Osteoblast (primary cell): ENCODE results near the gene CDS1. TPM values are rescaled to one million over a fixed set of nuclear protein-coding genes. Genes with fewer than 3 reads are reported as not detected.
A peak's percentile ranks its signal among the peaks of the same experiment; 100 is the strongest.

Experiments
- DNase-seq: peaks from one replicate; pipeline ENCODE4 v3.0.0; 2011; ENCODE audit warnings: low spot score, mixed read lengths; ENCODE audit not compliant: insufficient read length; ENCODE audit errors: missing footprints
- H2AFZ ChIP-seq: 2 replicates; pipeline ENCODE4 v1.6.0; 2011; ENCODE audit warnings: mild to moderate bottlenecking, low read length
- H3K27ac ChIP-seq: 2 replicates; pipeline ENCODE4 v1.5.1; 2011; ENCODE audit warnings: mild to moderate bottlenecking, low read depth, low read length, moderate library complexity
- H3K27me3 ChIP-seq: 2 replicates; pipeline ENCODE4 v1.6.0; 2012; ENCODE audit warnings: mild to moderate bottlenecking, control low read depth, inconsistent platforms, low read length, moderate library complexity; ENCODE audit not compliant: insufficient read depth
- H3K36me3 ChIP-seq: 2 replicates; pipeline ENCODE4 v1.5.1; 2011; ENCODE audit warnings: mild to moderate bottlenecking, low read length, control low read depth, moderate library complexity; ENCODE audit not compliant: insufficient read depth
- H3K4me1 ChIP-seq: 2 replicates; pipeline ENCODE4 v1.5.1; 2011; ENCODE audit warnings: mild to moderate bottlenecking, low read length, control low read depth, moderate library complexity; ENCODE audit not compliant: insufficient read depth
- H3K4me2 ChIP-seq: 2 replicates; pipeline ENCODE4 v1.6.0; 2011; ENCODE audit warnings: mild to moderate bottlenecking, low read length; ENCODE audit not compliant: insufficient read depth
- H3K4me3 ChIP-seq: fragments of 200-600 bp; sonication (generic); 3 replicates; pipeline ENCODE4 v1.5.1; 2012; ENCODE audit warnings: mild to moderate bottlenecking, low read length, inconsistent platforms; ENCODE audit not compliant: insufficient read depth
- H3K79me2 ChIP-seq: 2 replicates; pipeline ENCODE4 v1.6.0; 2012; ENCODE audit warnings: mild to moderate bottlenecking, low read length, control low read depth, inconsistent platforms; ENCODE audit not compliant: insufficient read depth
- H3K9me3 ChIP-seq: 2 replicates; pipeline ENCODE4 v1.5.1; 2011; ENCODE audit warnings: low read depth, low read length, control low read depth
- H4K20me1 ChIP-seq: 2 replicates; pipeline ENCODE4 v1.6.0; 2012; ENCODE audit warnings: mild to moderate bottlenecking, low read length, control low read depth; ENCODE audit not compliant: insufficient read depth
- total RNA-seq: library from RNA; depleted of rRNA; stranded (reverse); fragments of >200 nt; gene quantifications from 2 replicates; pipeline ENCODE4 v1.2.3, GENCODE V29; 2012
- TF ChIP-seq, protein P1 (sequence below): IDR thresholded peaks from 2 replicates; pipeline ENCODE4 v1.5.1; 2011; ENCODE audit warnings: mild to moderate bottlenecking, low read depth, low read length, moderate library complexity; ENCODE audit errors: extremely low read depth

Gene CDS1
- total RNA-seq, 1 donor: under 0.01 TPM

DNA sequence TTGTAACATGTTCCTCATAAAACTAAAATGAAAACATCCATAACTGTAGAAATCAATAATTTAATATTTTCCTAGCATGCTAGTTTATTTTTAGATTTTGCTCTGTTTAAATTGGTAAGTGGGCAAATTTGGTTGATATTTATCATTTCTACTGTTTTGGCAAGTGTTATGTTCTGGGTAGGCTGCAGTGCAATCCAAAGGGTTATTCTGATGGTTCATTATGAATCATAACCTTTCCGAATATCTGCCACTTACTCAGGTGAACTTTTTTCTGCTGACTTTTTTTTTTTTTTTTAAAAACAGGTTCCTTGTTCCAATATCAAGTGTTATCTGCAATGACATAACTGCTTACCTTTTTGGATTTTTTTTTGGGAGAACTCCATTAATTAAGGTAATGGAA, 52.0 kb downstream of the CDS1 start:
- Histone ChIP-seq H3K9me3 (no peaks in the 10 kb centered on the region), H4K20me1 (no peaks in the 10 kb centered on the region), H3K36me3 (no peaks in the 10 kb centered on the region), H3K27me3 (no peaks in the 10 kb centered on the region), H3K27ac (no peak overlapping the region), H3K4me2 (no peak overlapping the region), H2AFZ (no peak overlapping the region), H3K4me3 (no peak overlapping the region), H3K4me1 (peaks cover 11% of the 10 kb centered on the region), H3K79me2 (no peaks in the 10 kb centered on the region)
- peak; percentile 26 for DNase-seq
- TF ChIP-seq, protein P1, sequence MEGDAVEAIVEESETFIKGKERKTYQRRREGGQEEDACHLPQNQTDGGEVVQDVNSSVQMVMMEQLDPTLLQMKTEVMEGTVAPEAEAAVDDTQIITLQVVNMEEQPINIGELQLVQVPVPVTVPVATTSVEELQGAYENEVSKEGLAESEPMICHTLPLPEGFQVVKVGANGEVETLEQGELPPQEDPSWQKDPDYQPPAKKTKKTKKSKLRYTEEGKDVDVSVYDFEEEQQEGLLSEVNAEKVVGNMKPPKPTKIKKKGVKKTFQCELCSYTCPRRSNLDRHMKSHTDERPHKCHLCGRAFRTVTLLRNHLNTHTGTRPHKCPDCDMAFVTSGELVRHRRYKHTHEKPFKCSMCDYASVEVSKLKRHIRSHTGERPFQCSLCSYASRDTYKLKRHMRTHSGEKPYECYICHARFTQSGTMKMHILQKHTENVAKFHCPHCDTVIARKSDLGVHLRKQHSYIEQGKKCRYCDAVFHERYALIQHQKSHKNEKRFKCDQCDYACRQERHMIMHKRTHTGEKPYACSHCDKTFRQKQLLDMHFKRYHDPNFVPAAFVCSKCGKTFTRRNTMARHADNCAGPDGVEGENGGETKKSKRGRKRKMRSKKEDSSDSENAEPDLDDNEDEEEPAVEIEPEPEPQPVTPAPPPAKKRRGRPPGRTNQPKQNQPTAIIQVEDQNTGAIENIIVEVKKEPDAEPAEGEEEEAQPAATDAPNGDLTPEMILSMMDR: no peak

DNA sequence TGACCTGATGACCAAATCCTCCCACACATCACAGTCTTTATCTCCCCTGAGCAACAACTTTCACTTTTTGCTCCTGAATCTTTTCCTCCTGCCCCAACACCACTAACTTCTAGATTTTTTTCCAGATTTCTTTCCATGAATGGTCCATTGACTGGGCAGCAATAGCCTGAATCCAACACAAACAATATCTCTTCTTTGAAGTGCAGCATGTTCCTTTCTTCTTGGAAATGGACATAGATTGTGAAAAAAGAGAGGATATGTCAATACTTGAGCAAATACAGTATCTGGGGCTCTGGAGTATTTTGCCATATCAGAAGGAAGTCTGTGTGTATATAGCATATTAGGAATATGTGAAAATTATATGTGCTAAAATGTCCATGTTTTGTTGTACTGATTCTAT, 55.2 kb downstream of the CDS1 start:
- H3K4me2 ChIP-seq: no peak overlapping the region
- H3K9me3 ChIP-seq: no peaks in the 10 kb centered on the region

DNA sequence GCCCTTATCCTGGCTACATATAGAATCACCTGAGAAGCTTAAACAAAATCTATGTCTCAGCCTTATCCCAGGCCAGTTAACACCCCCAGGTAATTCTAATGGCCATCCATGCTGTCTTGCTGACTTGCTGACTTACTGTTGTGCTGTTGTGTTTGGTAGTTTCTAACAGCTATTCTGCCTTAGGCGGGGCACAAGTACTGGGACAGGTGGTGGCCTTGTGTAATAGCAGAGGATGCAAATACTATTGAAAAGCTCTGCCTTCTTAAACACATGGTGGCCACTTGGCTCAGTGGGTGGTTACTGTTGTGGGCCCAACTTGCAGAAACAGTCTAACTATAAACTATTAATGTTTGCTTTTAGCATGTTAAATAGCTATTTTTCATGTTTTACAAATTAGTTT, 56.2 kb downstream of the CDS1 start:
- DNase-seq: no peak
- Histone ChIP-seq H3K36me3 (no peaks in the 10 kb centered on the region), H2AFZ (no peak overlapping the region), H3K27me3 (no peaks in the 10 kb centered on the region), H3K9me3 (no peaks in the 10 kb centered on the region), H3K79me2 (no peaks in the 10 kb centered on the region), H3K4me1 (no peaks in the 10 kb centered on the region), H3K4me2 (no peak overlapping the region), H3K27ac (no peak overlapping the region), H4K20me1 (no peaks in the 10 kb centered on the region), H3K4me3 (no peak overlapping the region)
- TF ChIP-seq, protein P1: no peak

More for the DNA sequence above, 55.2 kb downstream of the CDS1 start:
- no peak for DNase-seq
- Histone ChIP-seq H2AFZ (no peak overlapping the region), H3K27me3 (no peaks in the 10 kb centered on the region), H4K20me1 (no peaks in the 10 kb centered on the region), H3K79me2 (no peaks in the 10 kb centered on the region), H3K27ac (no peak overlapping the region), H3K4me1 (no peaks in the 10 kb centered on the region), H3K36me3 (no peaks in the 10 kb centered on the region), H3K4me3 (no peak overlapping the region)
- TF ChIP-seq, protein P1: no peak

DNA sequence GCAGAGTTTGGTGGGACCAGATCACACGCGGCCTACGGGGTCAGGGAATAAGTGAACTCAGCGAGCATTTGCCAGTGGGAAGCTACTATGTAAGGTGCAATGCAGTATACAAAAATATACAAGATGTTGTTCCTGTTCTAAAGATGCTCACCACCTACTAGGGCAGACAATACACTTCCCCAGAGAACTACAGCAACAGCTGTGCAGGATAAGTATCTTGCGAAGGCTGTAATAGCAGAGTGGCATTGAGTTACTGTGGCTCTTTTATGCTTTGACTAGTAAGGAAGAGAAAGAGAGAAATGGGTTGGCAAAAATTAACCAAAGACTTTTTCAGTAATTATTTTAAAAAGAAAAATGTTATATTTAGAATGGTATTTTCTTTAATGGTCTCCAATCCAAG, 61.2 kb downstream of the CDS1 start:
- H2AFZ ChIP-seq: no peak overlapping the region
- no peaks in the 10 kb centered on the region for H3K36me3 ChIP-seq
- no peak overlapping the region for H3K4me3 ChIP-seq
- TF ChIP-seq, protein P1: no peak
- H3K27me3 ChIP-seq: no peaks in the 10 kb centered on the region
- no peak for DNase-seq
- no peak overlapping the region for H3K4me2 ChIP-seq
- no peak overlapping the region for H3K27ac ChIP-seq
- H3K9me3 ChIP-seq: no peaks in the 10 kb centered on the region
- H3K79me2 ChIP-seq: no peaks in the 10 kb centered on the region
- no peaks in the 10 kb centered on the region for H4K20me1 ChIP-seq
- no peaks in the 10 kb centered on the region for H3K4me1 ChIP-seq
